NCI-H2029 treated with DMSO at 0.1 percent for 48 hours (cell line): ENCODE data around the gene SUN2.
"Not testable (repeated sequence)": the region's sequence is repeated elsewhere in the genome, so short reads cannot be mapped to it uniquely, and the experiment has no call there.

ENCODE experiments used
- DNase-seq: peaks from one replicate; lab custom pipeline; 2025; lab: John Stamatoyannopoulos, UW

SUN2 gene, protein sequence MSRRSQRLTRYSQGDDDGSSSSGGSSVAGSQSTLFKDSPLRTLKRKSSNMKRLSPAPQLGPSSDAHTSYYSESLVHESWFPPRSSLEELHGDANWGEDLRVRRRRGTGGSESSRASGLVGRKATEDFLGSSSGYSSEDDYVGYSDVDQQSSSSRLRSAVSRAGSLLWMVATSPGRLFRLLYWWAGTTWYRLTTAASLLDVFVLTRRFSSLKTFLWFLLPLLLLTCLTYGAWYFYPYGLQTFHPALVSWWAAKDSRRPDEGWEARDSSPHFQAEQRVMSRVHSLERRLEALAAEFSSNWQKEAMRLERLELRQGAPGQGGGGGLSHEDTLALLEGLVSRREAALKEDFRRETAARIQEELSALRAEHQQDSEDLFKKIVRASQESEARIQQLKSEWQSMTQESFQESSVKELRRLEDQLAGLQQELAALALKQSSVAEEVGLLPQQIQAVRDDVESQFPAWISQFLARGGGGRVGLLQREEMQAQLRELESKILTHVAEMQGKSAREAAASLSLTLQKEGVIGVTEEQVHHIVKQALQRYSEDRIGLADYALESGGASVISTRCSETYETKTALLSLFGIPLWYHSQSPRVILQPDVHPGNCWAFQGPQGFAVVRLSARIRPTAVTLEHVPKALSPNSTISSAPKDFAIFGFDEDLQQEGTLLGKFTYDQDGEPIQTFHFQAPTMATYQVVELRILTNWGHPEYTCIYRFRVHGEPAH

DNA sequence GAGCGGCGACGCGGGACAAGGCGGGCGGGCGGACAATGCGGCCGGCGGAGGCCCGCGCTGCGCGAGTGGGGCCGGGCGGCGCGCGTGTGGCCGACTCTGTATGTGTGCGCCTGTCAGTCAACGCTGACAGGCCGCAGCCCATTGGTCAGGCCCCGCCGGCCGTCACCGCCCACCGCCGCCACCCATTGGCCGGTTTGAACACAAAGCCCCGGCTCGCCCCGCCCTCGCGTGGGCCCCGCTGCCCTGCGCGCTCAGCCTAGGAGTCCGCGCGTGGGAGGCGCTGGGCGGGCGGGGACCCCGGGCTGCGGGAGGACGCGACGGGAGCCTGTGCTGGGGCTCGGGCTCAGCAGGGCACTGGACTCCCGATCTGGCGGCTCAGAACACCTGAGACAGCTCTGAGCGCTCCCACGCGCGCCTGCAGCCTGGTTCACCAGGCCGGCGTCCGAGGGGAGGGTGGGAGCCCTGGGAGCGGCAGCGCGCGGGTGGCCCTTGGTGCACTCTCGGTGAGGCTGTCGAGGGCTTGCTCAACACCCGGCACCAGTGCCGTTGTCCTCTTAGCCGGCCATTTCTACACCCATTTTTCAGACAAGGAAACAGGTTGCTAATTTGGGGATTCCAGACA is at the start of gene SUN2:
Gene SUN2 (minus strand): TSS at position 88 of the 622 bp plus-strand sequence. CDS start 3,370 bp downstream, outside the sequence.
- DNase-seq = peak; percentile 31

- not testable (repeated sequence) for DNase-seq
These were observed 49.3 kb upstream of the SUN2 start for GRCh38 chr22:38805041-38805593.

GRCh38 chr22:38802671-38803121 is 46.9 kb upstream of the SUN2 start:
- no peak for DNase-seq

GRCh38 chr22:38799265-38800002 is 43.6 kb upstream of the SUN2 start:
- DNase-seq = no peak

GRCh38 chr22:38798496-38798895 is 42.7 kb upstream of the SUN2 start:
- DNase-seq = no peak

GRCh38 chr22:38796262-38796957 is 40.6 kb upstream of the SUN2 start:
- no peak for DNase-seq

GRCh38 chr22:38795569-38795968 is 39.8 kb upstream of the SUN2 start:
- DNase-seq = no peak

- DNase-seq = peak; percentile 87
These were observed 38.1 kb upstream of the SUN2 start, which contains the start of gene DNAL4 for GRCh38 chr22:38793721-38794466. Gene DNAL4, minus strand, starts transcription at chr22:38794143. Its CDS starts 11,412 bp downstream, at chr22:38782731.

- no peak for DNase-seq
These were observed 37.5 kb upstream of the SUN2 start for GRCh38 chr22:38793317-38793716.

DNA sequence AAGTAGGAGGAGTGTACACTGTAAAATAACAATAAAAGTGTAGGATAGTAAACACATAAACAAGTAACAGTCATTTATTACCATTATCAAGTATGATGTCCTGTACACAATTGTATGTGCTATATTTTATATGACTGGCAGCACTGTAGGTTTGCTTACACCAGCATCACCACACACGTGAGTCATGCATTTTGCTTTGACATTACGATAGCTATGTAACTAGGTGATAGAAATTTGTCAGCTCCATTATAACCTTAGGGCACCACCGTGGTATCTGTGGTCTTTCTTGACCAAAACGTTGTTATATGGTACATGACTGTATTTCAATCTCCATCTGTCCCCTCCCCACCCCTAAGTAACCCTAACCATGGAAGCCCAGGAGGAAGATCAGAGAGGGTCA is 37.0 kb upstream of the SUN2 start:
- DNase-seq = no peak

DNA sequence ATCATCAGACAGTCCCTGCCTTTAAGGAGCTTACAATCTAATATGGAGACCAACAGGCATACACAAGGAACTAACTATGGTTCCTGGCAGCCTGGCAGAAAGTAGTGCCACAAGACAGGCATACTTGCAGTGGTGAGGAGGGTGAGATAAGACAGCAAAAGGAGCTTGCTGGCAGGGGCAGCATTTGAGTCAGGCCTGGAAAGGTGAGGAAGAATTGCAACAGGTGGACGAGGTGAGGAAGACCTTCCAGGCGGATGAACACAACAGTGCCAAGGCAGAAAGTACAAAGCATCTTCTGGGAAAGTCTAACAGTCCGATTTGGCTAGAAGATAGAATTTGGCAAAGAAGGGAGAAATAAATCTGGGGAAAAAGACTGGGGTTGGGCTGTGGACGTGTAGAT is 33.8 kb upstream of the SUN2 start:
- no peak for DNase-seq

GRCh38 chr22:38788846-38789245 is 33.0 kb upstream of the SUN2 start:
- no peak for DNase-seq

- DNase-seq = peak; percentile 32
These were observed 32.4 kb upstream of the SUN2 start for GRCh38 chr22:38788021-38788816.

DNA sequence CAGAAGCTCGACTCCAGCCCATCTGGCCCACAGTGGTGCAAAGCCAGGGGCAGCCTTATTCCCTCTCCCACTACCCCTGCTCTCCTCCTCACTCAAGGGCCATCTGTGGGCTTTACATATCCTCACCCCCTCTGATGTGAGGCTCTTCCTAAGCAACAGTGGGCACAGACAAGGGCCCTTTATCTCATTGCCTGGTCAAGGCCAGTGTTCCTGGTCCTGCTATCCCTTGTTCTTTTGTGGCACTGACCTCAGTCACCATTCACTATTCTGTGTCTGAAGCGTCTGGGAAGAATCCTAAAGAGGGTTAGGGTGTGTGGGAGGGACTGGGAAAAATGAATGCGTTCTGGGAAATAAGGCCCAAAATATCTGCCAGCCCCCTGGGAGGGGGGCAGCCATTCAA is 30.8 kb upstream of the SUN2 start:
- no peak for DNase-seq

GRCh38 chr22:38784856-38785255 is 29.1 kb upstream of the SUN2 start:
- DNase-seq = no peak

- DNase-seq = no peak
These were observed 28.2 kb upstream of the SUN2 start for GRCh38 chr22:38784035-38784434.

DNA sequence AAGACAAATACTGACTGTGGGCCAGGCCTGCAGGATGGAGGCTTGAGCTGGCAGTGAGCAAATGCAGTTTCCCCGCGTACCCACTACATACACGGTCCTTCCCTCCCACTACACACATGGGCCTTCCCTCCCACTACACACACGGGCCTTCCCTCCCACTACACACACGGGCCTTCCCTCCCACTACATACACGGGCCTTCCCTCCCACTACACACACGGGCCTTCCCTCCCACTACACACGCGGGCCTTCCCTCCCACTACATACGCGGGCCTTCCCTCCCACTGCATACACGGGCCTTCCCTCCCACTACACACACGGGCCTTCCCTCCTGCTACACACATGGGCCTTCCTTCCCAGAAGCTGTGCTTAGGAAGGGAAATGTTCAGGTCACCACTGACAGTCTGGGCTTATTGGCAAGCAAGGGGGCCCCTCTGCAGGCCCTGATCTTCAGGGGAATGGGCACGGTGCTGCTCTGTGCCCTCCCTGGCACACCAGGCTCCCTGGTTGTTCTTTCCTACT is 27.4 kb upstream of the SUN2 start:
- DNase-seq = no peak

GRCh38 chr22:38782402-38783094 is 26.8 kb upstream of the SUN2 start:
- DNase-seq = no peak

GRCh38 chr22:38781033-38781432 is 25.2 kb upstream of the SUN2 start:
- no peak for DNase-seq
